ENCODE measurements around the gene PALM. TPM values are rescaled to one million over a fixed set of nuclear protein-coding genes. Genes with fewer than 3 reads are reported as not detected.

PALM gene
- total RNA-seq, 1 experiment from 2014 or later = 43.7 TPM

DNA sequence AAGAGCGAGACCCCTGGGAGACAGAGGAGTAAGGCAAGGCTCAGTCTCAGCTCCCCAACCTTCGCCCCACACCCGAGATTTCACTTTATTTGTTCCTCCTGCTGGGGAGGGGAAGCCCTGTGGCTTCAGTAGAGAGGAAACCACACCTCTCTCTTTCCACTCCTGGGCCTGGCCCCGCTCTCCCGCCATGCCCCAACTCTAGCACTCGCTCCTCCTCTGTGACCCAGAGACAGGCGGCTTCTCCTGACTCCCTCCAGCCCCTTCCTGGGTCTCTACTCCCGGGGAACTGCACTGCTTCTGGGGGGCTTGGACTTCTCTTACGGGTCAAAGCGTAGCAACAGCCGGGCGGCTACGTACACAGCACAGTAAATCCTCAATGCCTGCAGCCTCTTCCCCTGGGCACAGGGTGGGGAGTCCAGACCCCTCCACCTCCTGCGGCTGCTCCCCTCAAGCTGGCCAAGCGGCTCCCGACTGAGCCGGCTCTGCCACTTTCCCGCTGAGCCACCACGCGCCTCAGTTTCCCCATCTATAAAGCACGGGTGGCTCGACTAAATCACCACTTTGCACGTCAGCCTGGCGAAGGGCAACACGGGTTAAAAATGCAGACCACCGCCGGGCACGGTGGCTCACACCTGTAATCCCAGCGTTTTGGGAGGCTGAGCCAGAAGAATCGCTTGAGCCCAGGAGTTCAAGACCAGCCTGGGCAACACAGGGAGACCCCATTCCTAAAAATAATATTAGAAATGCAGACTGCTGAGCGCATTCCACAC is 47.1 kb upstream of the PALM start:
- Histone ChIP-seq H3K9me3 (ENCODE audit: control insufficient read depth in 1 of 2, insufficient read depth in 1 of 2, low read depth in 1 of 2, low read length in 2 of 2) (no peaks in the 10 kb centered on the region), H3K9me2 (ENCODE audit: insufficient read depth) (no peaks in the 10 kb centered on the region), H3K4me2 (ENCODE audit: low read length) (peak overlapping the region; percentile 99), H3K4me3 (replicated peaks in 1 of 2; ENCODE audit: low read depth in 1 of 2, low read length in 2 of 2) (peak overlapping the region; percentile 64 to 96), H3K36me3 (ENCODE audit: control insufficient read depth in 1 of 2, insufficient read depth in 2 of 2, low read length in 2 of 2) (peaks cover 3 to 21% of the 10 kb centered on the region in 2 experiments; a peak in 2 of 4 replicates), H3K4me1 (ENCODE audit: control insufficient read depth in 1 of 2, insufficient read depth in 2 of 2, low read length in 2 of 2) (peaks cover 18 to 35% of the 10 kb centered on the region in 2 experiments), H3K79me2 (ENCODE audit: insufficient read depth, low read length) (peaks cover 63% of the 10 kb centered on the region), H3K27me3 (ENCODE audit: insufficient read depth, low read length) (no peaks in the 10 kb centered on the region), H3K9ac (ENCODE audit: low read length) (peak overlapping the region; percentile 98), H4K20me1 (ENCODE audit: insufficient read depth) (peaks cover 5% of the 10 kb centered on the region; the same call in 1 of the 2 replicates), H3K27ac (ENCODE audit: low read depth, low read length) (peak overlapping the region; percentile 99), H2AFZ (ENCODE audit: low read depth, low read length, poor library complexity, severe bottlenecking) (no peak overlapping the region)
- TSS peak; percentile 67 for BruUV-seq (replicated peaks)
- RAD21 ChIA-PET (ENCODE audit: low non-redundant PET in 1 of 2, low total read pairs in 2 of 2, uncharacterized antibody in 2 of 2, unreplicated experiment in 2 of 2) = no interaction called here
- CTCF ChIA-PET = no interaction called here
- intact Hi-C loops (cut with micrococcal nuclease) = loop anchor here (2.0 kb wide), 1 partner anchor 135 kb away; the partner anchor contains the start of gene PTBP1
- no peak for DNase-seq (ENCODE audit: low read depth, low spot score)
- ATAC-seq = no peak
- TF ChIP-seq TCF7L2 (IDR thresholded peaks at IDR 0.05; ENCODE audit: borderline replicate concordance, extremely low read depth, insufficient read depth, insufficient read length) = no peak
- POLR2A ChIA-PET = no interaction called here

DNA sequence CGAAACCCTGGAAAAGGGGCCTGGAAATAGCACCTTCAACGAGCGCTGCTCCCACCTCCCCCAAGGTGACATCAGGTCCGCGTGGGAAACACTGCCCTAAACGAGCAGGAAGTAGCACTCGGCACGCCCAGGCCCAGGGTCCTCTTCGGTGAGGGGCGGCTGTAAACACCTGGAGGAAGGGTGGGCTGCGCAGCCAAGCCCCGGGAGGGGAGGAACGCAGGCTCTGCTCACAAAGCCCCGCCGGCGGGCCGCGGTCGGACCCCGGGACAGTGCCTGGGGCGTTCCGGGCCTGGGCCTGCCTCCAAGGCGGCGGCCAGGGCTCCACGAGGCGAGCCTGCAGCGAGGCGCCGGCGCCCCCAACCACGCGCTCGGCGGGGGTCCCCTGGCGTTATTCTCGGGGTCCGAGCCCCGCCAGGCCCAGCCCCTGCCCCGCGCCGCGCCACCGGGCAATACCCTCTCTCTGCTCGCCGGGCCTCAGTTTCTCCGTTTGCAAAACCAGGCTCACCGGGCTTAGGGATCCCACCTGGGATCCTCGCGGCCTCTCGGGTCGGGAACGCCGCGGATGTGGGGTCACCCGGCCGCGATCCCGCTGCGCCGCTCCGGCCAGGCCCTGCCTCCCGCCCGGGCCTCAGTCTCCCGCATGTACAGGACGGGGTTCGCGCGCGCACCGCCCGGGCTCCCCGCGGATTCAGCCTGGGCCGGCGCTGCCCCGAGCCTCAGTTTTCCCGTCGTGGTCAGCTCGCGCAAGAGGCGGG is 46.4 kb upstream of the PALM start:
- Histone ChIP-seq H3K4me1 (ENCODE audit: control insufficient read depth in 1 of 2, insufficient read depth in 2 of 2, low read length in 2 of 2) (peaks cover 18 to 35% of the 10 kb centered on the region in 2 experiments), H3K4me3 (replicated peaks in 1 of 2; ENCODE audit: low read depth in 1 of 2, low read length in 2 of 2) (peak overlapping the region; percentile 64 to 96), H4K20me1 (ENCODE audit: insufficient read depth) (peaks cover 5% of the 10 kb centered on the region; the same call in 1 of the 2 replicates), H3K27me3 (ENCODE audit: insufficient read depth, low read length) (no peaks in the 10 kb centered on the region), H3K9me3 (ENCODE audit: control insufficient read depth in 1 of 2, insufficient read depth in 1 of 2, low read depth in 1 of 2, low read length in 2 of 2) (no peaks in the 10 kb centered on the region), H3K9me2 (ENCODE audit: insufficient read depth) (no peaks in the 10 kb centered on the region), H3K27ac (ENCODE audit: low read depth, low read length) (peak overlapping the region; percentile 99), H3K9ac (ENCODE audit: low read length) (peak overlapping the region; percentile 98), H3K4me2 (ENCODE audit: low read length) (peak overlapping the region; percentile 99), H2AFZ (ENCODE audit: low read depth, low read length, poor library complexity, severe bottlenecking) (no peak overlapping the region), H3K36me3 (ENCODE audit: control insufficient read depth in 1 of 2, insufficient read depth in 2 of 2, low read length in 2 of 2) (peaks cover 2 to 14% of the 10 kb centered on the region in 2 experiments; a peak in 2 of 4 replicates), H3K79me2 (ENCODE audit: insufficient read depth, low read length) (peaks cover 56% of the 10 kb centered on the region)
- POLR2A ChIA-PET = interaction anchor here (1.2 kb wide), 1 partner anchor 15 kb away, joined by 4 read pairs; no protein-coding TSS in a partner anchor
- no TSS peak for BruUV-seq (replicated peaks)
- DNase-seq (ENCODE audit: low read depth, low spot score) (no peak), ATAC-seq (0 out of 2 replicates have a peak, but pooled peaks have one; percentile 1)
- TF ChIP-seq EZH2phosphoT487 (IDR thresholded peaks at IDR 0.05; ENCODE audit: borderline replicate concordance) (no peak), CEBPB (IDR thresholded peaks at IDR 0.05; ENCODE audit: low read depth) (no peak), ZFX (IDR thresholded peaks at IDR 0.05) (peak; percentile 95), ZNF274 (IDR thresholded peaks at IDR 0.05; ENCODE audit: low read depth, low read length) (no peak), JUND (IDR thresholded peaks at IDR 0.05) (no peak)
- CTCF ChIA-PET = interaction anchor here (0.6 to 1.6 kb wide), 6 partner anchors 15 to 152 kb away, joined by 3 to 19 read pairs (median 5); no protein-coding TSS in a partner anchor
- intact Hi-C loops (cut with micrococcal nuclease) = loop anchor here (2.0 kb wide), 1 partner anchor 134 kb away; the partner anchor contains the start of gene PTBP1
- RAD21 ChIA-PET (ENCODE audit: low non-redundant PET in 1 of 2, low total read pairs in 2 of 2, uncharacterized antibody in 2 of 2, unreplicated experiment in 2 of 2) = interaction anchor here (0.6 to 1.0 kb wide), 3 partner anchors 15 to 42 kb away, joined by 3 to 6 read pairs (median 5); no protein-coding TSS in a partner anchor
